HG02970 (cell line): ENCODE results near the gene DAPK3.
"Not testable (repeated sequence)": the region's sequence is repeated elsewhere in the genome, so short reads cannot be mapped to it uniquely, and the experiment has no call there.

ENCODE experiments used
- ATAC-seq: cut with Tn5 transposase; IDR thresholded peaks from one replicate; pipeline ENCODE4 v1.9.1; 2021; ENCODE audit warnings: mild to moderate bottlenecking, moderate library complexity, moderate number of reproducible peaks; ENCODE audit not compliant: unreplicated experiment, low FRiP score

The DAPK3 gene

DNA sequence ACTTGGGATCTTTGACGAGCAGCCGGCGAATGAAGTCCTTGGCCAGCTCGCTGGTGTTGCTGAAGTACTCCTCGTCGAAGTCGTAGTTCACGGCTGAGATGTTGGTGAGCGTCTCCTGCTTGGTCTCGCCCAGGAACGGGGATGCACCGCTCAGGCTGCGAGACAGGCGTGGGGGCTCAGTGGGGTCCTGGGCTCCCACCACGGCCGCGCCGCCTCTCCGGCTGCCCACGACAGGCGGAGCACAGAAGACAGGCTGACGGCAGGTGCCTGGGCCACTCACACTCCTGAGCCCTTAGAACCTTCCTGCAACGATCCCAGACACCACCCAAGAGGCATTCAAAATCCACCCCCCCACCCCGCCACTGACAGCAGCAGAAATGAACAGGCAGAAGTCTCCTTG is 9.9 kb downstream of the DAPK3 start:
- ATAC-seq, result no peak

DNA sequence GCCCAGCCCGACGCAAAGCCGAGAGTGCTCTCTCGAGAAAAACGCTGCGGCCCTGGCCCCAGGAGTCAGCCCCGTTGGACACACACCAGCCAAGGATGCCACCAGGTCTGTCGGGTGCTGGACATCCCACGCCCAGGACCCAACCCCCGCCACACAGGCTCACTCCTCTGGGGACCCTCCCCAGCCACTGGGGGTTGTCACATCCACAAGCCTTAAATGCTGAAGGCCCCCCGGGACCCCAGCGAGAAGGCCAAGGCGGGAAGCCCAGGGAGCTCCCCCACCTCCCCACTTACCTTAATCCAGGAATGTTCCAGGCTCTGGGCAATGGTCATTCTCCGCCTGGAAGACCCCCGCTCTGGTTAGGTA is 11.2 kb downstream of the DAPK3 start:
- ATAC-seq, result no peak

DNA sequence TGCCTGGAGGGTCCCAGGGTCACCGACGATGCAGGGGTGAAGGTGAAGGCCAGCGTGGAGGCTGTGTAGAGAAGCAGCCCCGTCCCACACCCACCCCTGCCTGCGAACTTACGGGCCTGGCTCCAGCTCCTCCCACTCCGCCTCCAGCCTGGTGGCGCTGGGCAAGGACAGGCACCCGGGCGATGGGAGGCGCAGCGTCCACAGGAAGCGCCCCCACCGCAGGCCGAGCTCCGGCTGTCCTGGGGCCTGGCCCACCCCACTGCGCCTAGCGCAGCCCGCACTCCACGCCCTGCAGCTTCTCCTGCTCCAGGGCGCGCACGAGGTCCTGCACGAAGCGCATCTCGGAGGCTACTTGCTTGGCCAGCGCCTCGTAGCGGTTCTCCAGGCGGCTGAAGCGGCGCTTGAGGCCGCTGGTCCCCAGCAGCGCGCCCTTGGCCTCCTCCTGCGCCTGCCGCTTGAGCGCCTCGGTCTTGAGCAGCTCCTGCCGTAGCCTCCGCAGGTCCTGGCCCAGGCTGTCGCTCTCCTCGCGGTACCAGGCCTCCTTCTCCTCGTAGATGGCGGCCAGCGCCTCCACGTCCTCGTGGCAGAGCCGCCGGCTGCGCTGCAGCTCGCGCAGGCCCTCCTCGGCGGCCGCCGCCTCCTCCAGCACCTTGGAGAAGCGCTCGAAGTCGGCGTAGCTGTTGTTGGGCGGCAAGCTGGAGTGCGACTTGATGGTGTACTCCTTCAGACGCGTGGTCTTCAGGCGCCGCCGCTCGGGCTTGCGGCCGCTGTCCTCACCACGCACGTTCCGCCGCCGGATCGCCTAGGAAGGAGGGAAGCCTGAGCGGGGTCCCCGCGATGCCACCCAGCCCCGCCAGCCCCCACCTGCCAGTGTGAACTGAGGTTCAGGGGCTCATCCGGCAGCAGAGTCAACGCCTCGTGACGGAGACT is 11.8 kb downstream of the DAPK3 start:
- ATAC-seq, result no peak

GRCh38 chr19:3955688-3956087 is 15.2 kb downstream of the DAPK3 start:
- ATAC-seq, result no peak

DNA sequence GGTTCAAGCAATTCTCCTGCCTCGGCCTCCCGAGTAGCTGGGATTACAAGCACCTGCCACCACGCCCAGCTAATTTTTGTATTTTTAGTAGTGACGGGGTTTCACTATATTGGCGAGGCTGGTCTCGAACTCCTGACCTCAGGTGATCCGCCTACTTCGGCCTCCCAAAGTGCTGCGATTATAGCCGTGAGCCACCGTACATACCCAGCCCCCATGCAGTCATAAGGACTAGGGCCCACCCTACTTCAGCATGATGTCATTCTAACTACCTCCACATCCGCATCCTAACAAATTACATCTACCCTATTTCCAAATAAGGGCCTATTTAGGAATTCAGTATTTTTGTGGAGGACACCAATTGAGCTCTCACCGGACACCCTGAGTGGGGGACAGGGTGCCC is 15.6 kb downstream of the DAPK3 start:
- ATAC-seq, result not testable (repeated sequence)

GRCh38 chr19:3954107-3954506 is 16.8 kb downstream of the DAPK3 start:
- no peak for ATAC-seq

- ATAC-seq, result not testable (repeated sequence)
Measured at GRCh38 chr19:3952755-3953276, 18.1 kb downstream of the DAPK3 start.

- ATAC-seq, result no peak
Measured at GRCh38 chr19:3950871-3951861, 19.7 kb downstream of the DAPK3 start.

DNA sequence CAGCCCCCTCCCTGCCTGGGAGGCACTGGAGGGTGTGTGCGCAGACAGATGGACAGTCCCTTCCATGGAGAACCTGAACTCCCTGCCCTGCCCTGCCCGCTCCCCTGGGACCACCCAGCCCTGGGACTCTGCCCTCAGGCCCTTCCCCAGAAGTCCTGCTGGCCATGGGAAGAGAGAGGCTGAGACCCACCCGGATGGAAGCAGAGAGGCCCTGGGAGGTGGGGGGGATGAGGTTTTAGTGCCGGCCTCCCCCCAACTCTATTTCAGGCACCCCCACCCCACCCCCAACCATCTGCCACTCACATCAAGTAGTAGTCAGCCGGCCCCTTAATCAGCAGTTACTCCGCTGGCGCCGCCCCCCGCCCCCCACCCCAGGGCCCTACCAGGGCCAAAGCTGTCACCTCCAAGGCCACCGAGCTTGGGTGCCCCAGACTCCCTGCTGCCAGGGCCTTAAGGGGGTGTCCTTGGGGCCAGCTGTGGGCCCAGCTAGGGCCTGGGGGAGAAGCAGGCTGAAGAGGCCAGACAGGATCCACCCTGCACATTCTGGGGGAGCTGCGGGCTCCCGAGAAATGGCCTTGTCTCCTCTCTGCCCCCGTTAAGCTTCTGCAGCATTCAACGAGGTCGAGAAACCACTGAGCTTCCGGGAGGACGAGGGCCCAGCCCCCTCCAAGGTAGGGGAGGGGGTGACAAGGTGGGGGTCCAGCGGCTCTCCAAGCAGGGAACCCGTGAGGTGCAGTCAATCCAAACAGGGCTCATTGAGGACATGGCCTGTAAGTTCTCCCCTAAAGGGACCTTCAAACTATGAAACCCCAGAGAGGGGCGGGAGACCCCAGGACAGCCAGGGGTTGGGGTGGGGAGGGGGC is 20.7 kb downstream of the DAPK3 start:
- ATAC-seq, result no peak

DNA sequence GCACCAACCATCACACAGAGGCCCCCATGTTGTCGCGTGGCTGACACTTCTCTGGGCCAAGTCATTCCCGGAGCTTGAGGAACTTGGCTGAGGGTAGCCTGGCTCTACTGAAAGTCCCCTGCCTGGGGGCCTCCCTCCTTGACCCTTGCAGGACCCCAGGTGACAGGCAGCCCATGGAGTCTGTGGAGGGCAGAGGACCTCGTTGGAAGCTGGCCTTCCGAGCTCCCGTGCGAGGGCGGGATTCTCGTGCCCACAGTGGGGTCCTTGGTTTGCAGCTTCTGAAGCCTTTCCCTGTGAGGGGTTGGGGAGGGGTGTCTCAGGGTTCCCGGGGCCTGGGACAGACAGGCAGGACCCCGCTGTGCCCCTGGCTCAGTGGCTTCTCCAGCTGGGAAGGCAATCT is 21.6 kb downstream of the DAPK3 start:
- no peak for ATAC-seq

GRCh38 chr19:3947316-3947933 is 23.5 kb downstream of the DAPK3 start:
- ATAC-seq, result not testable (repeated sequence)

- ATAC-seq, result no peak
Measured at GRCh38 chr19:3945838-3946237, 25.1 kb downstream of the DAPK3 start.

DNA sequence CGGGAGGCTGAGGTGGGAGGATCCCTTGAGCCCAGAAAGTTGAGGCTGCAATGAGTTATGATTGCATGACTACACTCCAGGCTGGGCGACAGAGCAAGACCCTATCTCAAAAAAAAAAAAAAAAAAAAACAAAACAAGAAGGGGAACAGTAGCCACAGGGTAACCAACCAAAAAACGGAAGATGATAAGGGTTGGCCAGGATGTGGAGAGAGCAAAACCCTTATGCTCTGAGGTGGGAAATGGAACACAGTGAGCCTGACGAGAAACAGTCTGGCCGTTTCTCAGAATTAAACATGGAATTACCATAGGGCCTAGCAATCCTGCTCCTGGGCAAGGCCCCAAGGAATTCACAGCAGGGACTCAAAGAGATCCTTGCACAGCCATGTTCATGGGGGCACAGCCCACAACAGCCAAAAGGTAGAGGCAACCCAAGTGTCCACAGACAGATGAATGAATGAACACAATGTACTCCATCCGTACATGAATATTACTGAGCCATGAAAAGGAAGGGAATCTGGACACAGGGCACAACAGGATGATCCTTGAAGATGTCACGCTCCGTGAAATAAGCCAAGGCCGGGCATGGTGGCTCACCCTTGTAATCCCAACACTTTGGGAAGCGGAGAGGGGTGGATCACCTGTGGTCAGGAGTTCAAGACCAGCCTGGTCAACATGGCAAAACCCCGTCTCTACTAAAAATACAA is 26.7 kb downstream of the DAPK3 start:
- no peak for ATAC-seq

DNA sequence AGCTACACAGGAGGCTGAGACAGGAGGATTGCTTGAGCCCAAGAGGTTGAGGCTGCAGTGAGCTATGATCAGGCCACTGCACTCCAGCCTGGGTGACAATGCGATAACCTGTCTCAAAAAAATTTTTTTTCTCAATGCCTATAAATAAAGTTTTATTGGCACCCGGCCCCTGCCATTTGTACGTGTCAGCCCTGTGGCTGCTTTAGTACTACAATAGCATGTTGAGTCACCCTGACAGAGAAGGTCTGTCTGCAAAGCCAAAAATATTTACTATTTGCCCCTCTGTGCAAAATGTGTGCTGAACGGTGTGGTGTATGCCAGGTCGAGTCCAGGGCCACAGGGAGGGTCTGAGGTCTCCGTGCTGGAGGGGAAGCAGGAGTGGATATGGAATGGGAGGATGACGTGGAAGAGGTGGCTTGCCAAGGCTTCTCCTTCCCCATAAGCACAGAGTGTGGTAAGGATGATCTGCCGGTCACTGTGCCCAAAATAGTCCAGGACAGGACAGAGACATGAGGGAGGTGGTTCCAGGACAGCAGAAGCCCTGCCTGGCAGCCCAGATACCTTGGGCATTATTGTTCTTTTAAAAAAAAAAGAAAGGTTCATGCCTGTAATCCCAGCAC is 28.0 kb downstream of the DAPK3 start:
- no peak for ATAC-seq

DNA sequence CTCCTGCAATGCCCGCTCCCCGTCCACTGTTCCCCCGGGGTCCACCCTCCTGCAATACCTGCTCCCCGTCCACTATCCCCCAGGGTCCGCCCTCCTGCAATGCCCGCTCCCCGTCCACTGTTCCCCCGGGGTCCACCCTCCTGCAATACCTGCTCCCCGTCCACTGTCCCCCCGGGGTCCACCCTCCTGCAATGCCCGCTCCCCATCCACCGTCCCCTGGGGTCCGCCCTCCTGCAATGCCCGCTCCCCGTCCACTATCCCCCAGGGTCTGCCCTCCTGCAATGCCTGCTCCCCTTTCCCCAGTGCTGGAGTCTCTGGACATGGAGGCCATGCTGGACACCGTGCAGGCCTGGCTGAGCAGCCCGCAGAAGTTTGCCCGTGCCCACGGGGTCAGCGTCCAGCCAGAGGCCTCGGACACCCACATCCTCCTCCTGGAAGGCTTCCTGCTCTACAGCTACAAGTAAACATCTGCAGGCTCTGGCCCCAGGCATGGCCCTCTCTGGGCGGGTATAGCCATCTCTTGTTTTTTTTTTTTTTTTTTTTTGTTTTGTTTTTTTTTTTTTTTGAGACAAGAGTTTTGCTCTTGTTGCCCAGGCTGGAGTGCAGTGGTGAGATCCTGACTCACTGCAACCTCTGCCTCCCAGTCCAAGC is 32.5 kb downstream of the DAPK3 start:
- not testable (repeated sequence) for ATAC-seq

- ATAC-seq, result no peak
Measured at GRCh38 chr19:3936506-3937442, 34.1 kb downstream of the DAPK3 start.
